ENCODE measurements around the gene SMIM23.

SMIM23 gene

GRCh38 chr5:171821286-171821685 is 35.7 kb downstream of the SMIM23 start:
- no peak for DNase-seq

GRCh38 chr5:171823269-171823668 is 37.7 kb downstream of the SMIM23 start:
- DNase-seq: no peak

GRCh38 chr5:171825051-171825450 is 39.4 kb downstream of the SMIM23 start:
- DNase-seq: no peak

DNA sequence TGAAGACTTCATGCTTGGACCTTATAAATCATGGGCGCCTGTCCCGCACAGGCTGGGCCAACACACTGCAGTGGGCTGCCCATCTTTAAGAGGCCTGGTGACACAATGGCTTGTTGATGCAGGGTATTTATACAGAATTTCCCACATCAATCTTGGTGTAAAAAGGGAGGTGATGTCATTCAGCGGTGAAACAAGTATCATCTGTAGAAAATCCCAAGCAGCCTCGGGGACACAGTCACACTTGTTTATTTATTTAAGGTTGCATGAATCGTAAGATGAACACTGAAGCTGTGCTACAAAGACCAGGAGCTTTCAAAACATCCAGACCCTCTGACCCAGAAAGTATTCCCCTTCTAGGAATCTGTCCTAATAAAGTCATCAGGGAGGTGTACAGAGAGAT is 40.5 kb downstream of the SMIM23 start:
- no peak for DNase-seq

DNA sequence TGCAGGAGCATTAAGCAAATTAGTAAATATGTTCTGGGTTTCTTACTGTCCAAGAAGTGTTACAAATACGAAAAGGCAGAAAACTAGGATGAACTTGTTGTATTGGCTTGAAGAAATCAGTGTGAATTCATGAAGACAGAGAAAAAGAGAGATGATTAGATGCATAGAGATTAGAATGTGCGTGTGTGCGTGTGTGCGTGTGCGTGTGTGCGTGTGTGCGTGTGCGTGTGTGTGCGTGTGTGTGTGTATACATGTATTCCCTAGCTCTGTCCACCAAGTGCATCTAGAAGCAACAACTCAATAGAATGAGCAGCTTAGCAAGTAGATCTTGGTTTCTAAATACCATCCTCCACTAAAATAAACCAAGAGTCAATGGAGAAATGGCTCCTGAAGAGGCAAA is 41.5 kb downstream of the SMIM23 start:
- DNase-seq: no peak

DNA sequence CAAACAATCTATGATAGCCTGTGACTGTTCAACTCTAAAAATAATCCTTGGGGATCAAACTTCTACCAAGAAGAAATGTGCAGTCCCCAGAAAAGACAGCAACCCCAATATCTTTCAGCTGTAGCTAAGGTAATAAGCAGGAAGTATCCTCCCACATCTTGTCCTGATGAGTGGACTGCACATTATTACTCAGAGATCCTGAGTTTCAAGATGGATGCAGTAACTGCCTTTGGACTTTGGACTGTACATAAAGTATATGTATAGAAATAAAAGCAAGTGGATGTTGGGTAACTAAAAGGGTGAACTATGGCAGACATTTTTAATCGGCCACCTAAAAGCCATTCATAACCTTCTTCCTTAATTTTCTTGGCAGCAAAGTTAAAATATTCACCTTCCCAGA is 45.1 kb downstream of the SMIM23 start:
- no peak for DNase-seq

GRCh38 chr5:171832775-171833174 is 47.2 kb downstream of the SMIM23 start:
- no peak for DNase-seq

- DNase-seq: no peak
These were observed 48.8 kb downstream of the SMIM23 start for GRCh38 chr5:171834461-171834860.

- no peak for DNase-seq
These were observed 49.4 kb downstream of the SMIM23 start for GRCh38 chr5:171835066-171835465.

DNA sequence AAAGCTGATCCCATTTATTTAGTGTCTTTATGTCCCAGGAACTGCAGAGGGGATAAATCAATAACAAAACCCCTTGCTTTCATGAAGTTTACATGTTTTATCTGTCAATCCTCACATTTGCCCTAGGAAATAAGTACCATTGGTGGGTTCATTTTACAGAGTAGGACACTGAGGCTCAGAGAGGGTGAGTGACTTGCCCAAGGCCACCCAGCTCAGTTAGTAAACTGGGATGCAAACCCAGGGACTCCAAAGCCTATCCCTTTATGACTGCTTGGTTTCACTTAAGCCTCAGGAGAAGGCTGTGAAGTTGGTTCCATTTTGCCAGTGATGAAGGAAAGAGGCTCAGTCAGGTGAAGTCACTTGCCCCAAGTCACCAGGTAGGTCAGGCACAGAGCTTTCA is 51.9 kb downstream of the SMIM23 start:
- no peak for DNase-seq

- no peak for DNase-seq
These were observed 52.4 kb downstream of the SMIM23 start for GRCh38 chr5:171838066-171838465.

- no peak for DNase-seq
These were observed 53.5 kb downstream of the SMIM23 start for GRCh38 chr5:171839112-171839511.

GRCh38 chr5:171840066-171840465 is 54.4 kb downstream of the SMIM23 start:
- peak; percentile 15 for DNase-seq

Data from RPMI8226 (cell line).